Measurements from ENCODE around the gene RUNX2. TPM values are rescaled to one million over a fixed set of nuclear protein-coding genes. Genes with fewer than 3 reads are reported as not detected.

RUNX2 gene
- total and polyA plus RNA-seq, 9 of the 15 experiments (the other 6 are each of a cell fraction or from before 2014, with no cell fraction given), result 0.29 to 1.00 (median 0.43) TPM

- DNase-seq (ENCODE audit: extremely low read depth in 1 of 4, low spot score in 3 of 4) (no peak), ATAC-seq (peak; percentile 68), FAIRE-seq (no peak)
- Histone ChIP-seq H3K4me3 (no peak overlapping the region), H3K79me2 (ENCODE audit: control insufficient read depth, insufficient read depth, low read length) (no peaks in the 10 kb centered on the region), H3K36me3 (ENCODE audit: control insufficient read depth, insufficient read depth, low read length) (no peaks in the 10 kb centered on the region), H3K9me1 (ENCODE audit: control insufficient read depth, insufficient read depth, low read length) (no peaks in the 10 kb centered on the region), H3K9ac (ENCODE audit: insufficient read depth in 1 of 2, low read depth in 2 of 2, low read length in 2 of 2) (no peak overlapping the region), H4K20me1 (replicated peaks; ENCODE audit: control insufficient read depth, insufficient read depth, low read length) (no peaks in the 10 kb centered on the region), H2AFZ (ENCODE audit: low read depth, low read length) (peak overlapping the region; percentile 16; the same call in 1 of the 2 replicates), H3K9me3 (replicated peaks; ENCODE audit: control insufficient read depth, insufficient read depth, low read depth, low read length) (0 out of 2 replicates have a peak, but pooled peaks cover 2% of the 10 kb centered on the region), H3K27ac (ENCODE audit: extremely low read depth, low read depth, low read length) (peak overlapping the region; percentile 12; the same call in 2 of the 3 replicates), H3K27me3 (ENCODE audit: control insufficient read depth in 2 of 2, insufficient read depth in 2 of 2, low read length in 2 of 2) (no peaks in the 10 kb centered on the region), H3K4me1 (replicated peaks in 1 of 2; ENCODE audit: control insufficient read depth in 2 of 2, insufficient read depth in 2 of 2, low read length in 2 of 2) (peaks cover 0 to 9% of the 10 kb centered on the region in 2 experiments; a peak in 2 of 5 replicates), H3K4me2 (ENCODE audit: insufficient read depth, low read length) (no peak overlapping the region)
- no TSS peak for BruUV-seq (replicated peaks)
- in situ Hi-C loops (cut with MboI) (no loop called here), intact Hi-C loops (cut with micrococcal nuclease) (no loop called here)
- ChIA-PET POLR2A (interaction anchor here (0.8 kb wide), 1 partner anchor 47 kb away, joined by 3 read pairs; no protein-coding TSS in a partner anchor), CTCF (ENCODE audit: low intra/inter-chr PET ratio) (no interaction called here)
- 80% methylated on average over 1 of the region's 1 CpG for WGBS (ENCODE audit: insufficient coverage, low coverage, missing lambda C conversion rate)
- TF ChIP-seq, protein P1, sequence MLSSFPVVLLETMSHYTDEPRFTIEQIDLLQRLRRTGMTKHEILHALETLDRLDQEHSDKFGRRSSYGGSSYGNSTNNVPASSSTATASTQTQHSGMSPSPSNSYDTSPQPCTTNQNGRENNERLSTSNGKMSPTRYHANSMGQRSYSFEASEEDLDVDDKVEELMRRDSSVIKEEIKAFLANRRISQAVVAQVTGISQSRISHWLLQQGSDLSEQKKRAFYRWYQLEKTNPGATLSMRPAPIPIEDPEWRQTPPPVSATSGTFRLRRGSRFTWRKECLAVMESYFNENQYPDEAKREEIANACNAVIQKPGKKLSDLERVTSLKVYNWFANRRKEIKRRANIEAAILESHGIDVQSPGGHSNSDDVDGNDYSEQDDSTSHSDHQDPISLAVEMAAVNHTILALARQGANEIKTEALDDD (IDR thresholded peaks at IDR 0.05), result peak; percentile 47; the same call in 1 of the 2 replicates
- TF ChIP-seq SNIP1 (IDR thresholded peaks at IDR 0.05; ENCODE audit: low read depth), result no peak
- TF ChIP-seq HINFP (tag; conservative IDR thresholded peaks at IDR 0.05; ENCODE audit: low read depth), result no peak
- TF ChIP-seq, protein P2, sequence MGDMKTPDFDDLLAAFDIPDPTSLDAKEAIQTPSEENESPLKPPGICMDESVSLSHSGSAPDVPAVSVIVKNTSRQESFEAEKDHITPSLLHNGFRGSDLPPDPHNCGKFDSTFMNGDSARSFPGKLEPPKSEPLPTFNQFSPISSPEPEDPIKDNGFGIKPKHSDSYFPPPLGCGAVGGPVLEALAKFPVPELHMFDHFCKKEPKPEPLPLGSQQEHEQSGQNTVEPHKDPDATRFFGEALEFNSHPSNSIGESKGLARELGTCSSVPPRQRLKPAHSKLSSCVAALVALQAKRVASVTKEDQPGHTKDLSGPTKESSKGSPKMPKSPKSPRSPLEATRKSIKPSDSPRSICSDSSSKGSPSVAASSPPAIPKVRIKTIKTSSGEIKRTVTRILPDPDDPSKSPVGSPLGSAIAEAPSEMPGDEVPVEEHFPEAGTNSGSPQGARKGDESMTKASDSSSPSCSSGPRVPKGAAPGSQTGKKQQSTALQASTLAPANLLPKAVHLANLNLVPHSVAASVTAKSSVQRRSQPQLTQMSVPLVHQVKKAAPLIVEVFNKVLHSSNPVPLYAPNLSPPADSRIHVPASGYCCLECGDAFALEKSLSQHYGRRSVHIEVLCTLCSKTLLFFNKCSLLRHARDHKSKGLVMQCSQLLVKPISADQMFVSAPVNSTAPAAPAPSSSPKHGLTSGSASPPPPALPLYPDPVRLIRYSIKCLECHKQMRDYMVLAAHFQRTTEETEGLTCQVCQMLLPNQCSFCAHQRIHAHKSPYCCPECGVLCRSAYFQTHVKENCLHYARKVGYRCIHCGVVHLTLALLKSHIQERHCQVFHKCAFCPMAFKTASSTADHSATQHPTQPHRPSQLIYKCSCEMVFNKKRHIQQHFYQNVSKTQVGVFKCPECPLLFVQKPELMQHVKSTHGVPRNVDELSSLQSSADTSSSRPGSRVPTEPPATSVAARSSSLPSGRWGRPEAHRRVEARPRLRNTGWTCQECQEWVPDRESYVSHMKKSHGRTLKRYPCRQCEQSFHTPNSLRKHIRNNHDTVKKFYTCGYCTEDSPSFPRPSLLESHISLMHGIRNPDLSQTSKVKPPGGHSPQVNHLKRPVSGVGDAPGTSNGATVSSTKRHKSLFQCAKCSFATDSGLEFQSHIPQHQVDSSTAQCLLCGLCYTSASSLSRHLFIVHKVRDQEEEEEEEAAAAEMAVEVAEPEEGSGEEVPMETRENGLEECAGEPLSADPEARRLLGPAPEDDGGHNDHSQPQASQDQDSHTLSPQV (IDR thresholded peaks at IDR 0.05), result no peak
- TF ChIP-seq SPI1 (IDR thresholded peaks at IDR 0.05; ENCODE audit: borderline replicate concordance, low read depth, low read length), result 0 out of 2 replicates have a peak, but pooled peaks have one; percentile 25
- TF ChIP-seq CREB5 (CRISPR knock-in tag; IDR thresholded peaks at IDR 0.05), result no peak
- TF ChIP-seq ZNF76 (CRISPR knock-in tag; IDR thresholded peaks at IDR 0.05; ENCODE audit: borderline replicate concordance), result no peak
- TF ChIP-seq, protein P3, sequence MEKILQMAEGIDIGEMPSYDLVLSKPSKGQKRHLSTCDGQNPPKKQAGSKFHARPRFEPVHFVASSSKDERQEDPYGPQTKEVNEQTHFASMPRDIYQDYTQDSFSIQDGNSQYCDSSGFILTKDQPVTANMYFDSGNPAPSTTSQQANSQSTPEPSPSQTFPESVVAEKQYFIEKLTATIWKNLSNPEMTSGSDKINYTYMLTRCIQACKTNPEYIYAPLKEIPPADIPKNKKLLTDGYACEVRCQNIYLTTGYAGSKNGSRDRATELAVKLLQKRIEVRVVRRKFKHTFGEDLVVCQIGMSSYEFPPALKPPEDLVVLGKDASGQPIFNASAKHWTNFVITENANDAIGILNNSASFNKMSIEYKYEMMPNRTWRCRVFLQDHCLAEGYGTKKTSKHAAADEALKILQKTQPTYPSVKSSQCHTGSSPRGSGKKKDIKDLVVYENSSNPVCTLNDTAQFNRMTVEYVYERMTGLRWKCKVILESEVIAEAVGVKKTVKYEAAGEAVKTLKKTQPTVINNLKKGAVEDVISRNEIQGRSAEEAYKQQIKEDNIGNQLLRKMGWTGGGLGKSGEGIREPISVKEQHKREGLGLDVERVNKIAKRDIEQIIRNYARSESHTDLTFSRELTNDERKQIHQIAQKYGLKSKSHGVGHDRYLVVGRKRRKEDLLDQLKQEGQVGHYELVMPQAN (IDR thresholded peaks at IDR 0.05; ENCODE audit: borderline replicate concordance), result no peak
- no peak for TF ChIP-seq ZNF232 (CRISPR knock-in tag; IDR thresholded peaks at IDR 0.05)
- no peak for TF ChIP-seq ZKSCAN1 (IDR thresholded peaks at IDR 0.05; ENCODE audit: low read depth, low read length)
These were observed 27.4 kb upstream of the RUNX2 start for GRCh38 chr6:45300736-45301135.

Data from K562 (cell line).